HG03442 (cell line): ENCODE data around the gene DHRSX.
"Not testable (repeated sequence)": the region's sequence is repeated elsewhere in the genome, so short reads cannot be mapped to it uniquely, and the experiment has no call there.

Source experiments
- ATAC-seq: cut with Tn5 transposase; IDR thresholded peaks from one replicate; pipeline ENCODE4 v1.9.1; 2021; ENCODE audit warnings: mild to moderate bottlenecking, moderate library complexity; ENCODE audit not compliant: unreplicated experiment

Gene DHRSX

GRCh38 chrX:2521092-2521926, 20.5 kb upstream of the DHRSX start:
- ATAC-seq, result peak; percentile 70

- ATAC-seq, result no peak
Observed at GRCh38 chrX:2520539-2520938, 19.8 kb upstream of the DHRSX start.

- ATAC-seq, result not testable (repeated sequence)
Observed at GRCh38 chrX:2519638-2520037, 18.9 kb upstream of the DHRSX start.

- ATAC-seq, result peak; percentile 0
Observed at GRCh38 chrX:2517055-2517454, 16.3 kb upstream of the DHRSX start.

GRCh38 chrX:2516623-2517022, 15.8 kb upstream of the DHRSX start:
- ATAC-seq, result peak; percentile 44

GRCh38 chrX:2514131-2514530, 13.4 kb upstream of the DHRSX start:
- ATAC-seq, result no peak

GRCh38 chrX:2513121-2513664, 12.4 kb upstream of the DHRSX start:
- ATAC-seq, result no peak

- no peak for ATAC-seq
Observed at GRCh38 chrX:2512501-2512900, 11.7 kb upstream of the DHRSX start.

GRCh38 chrX:2511326-2511725, 10.6 kb upstream of the DHRSX start:
- ATAC-seq, result no peak

- ATAC-seq, result no peak
Observed at GRCh38 chrX:2508648-2509335, 8.0 kb upstream of the DHRSX start.

- no peak for ATAC-seq
Observed at GRCh38 chrX:2507904-2508627, 7.3 kb upstream of the DHRSX start.

- no peak for ATAC-seq
Observed at GRCh38 chrX:2507196-2507595, 6.4 kb upstream of the DHRSX start.

GRCh38 chrX:2505341-2505740, 4.6 kb upstream of the DHRSX start:
- ATAC-seq, result not testable (repeated sequence)

- no peak for ATAC-seq
Observed at GRCh38 chrX:2504706-2505332, 4.0 kb upstream of the DHRSX start.

- ATAC-seq, result no peak
Observed at GRCh38 chrX:2503591-2504500, 3.1 kb upstream of the DHRSX start.

GRCh38 chrX:2502668-2503519, 2.1 kb upstream of the DHRSX start:
- no peak for ATAC-seq

- ATAC-seq, result no peak
Observed at GRCh38 chrX:2502120-2502667, 1.4 kb upstream of the DHRSX start.

- no peak for ATAC-seq
Observed at GRCh38 chrX:2501559-2502102, 855 bp upstream of the DHRSX start.
